ENCODE results near the gene MCM9.
"Not testable (repeated sequence)": the region's sequence is repeated elsewhere in the genome, so short reads cannot be mapped to it uniquely, and the experiment has no call there.

MCM9 gene

GRCh38 chr6:118799826-118800225 lies 135.1 kb downstream of the MCM9 start:
- Histone ChIP-seq H2BK15ac (replicated peaks; ENCODE audit: low read depth) (no peak overlapping the region), H2BK120ac (ENCODE audit: low read depth, low read length) (no peak overlapping the region), H2BK5ac (ENCODE audit: low read length) (no peak overlapping the region), H3K9ac (ENCODE audit: low read length) (no peak overlapping the region), H3K56ac (ENCODE audit: low read length) (no peak overlapping the region), H3K27me3 (ENCODE audit: insufficient read depth, low read length, poor library complexity) (no peaks in the 10 kb centered on the region), H2AK5ac (ENCODE audit: low read length) (no peak overlapping the region), H3K18ac (ENCODE audit: low read length) (no peak overlapping the region), H3K36me3 (ENCODE audit: control insufficient read depth, insufficient read depth, low read length) (no peaks in the 10 kb centered on the region), H3K4me1 (ENCODE audit: control insufficient read depth, low read depth, low read length) (no peaks in the 10 kb centered on the region), H3K4ac (ENCODE audit: low read depth, low read length) (no peak overlapping the region), H3K79me2 (ENCODE audit: control insufficient read depth, insufficient read depth, low read length) (no peaks in the 10 kb centered on the region), H4K5ac (ENCODE audit: low read length) (no peak overlapping the region), H3K4me3 (ENCODE audit: low read length) (no peak overlapping the region), H4K8ac (ENCODE audit: low read depth, low read length) (no peak overlapping the region), H3K4me2 (ENCODE audit: low read length) (no peak overlapping the region), H3K79me1 (ENCODE audit: low read length) (no peaks in the 10 kb centered on the region), H3K27ac (ENCODE audit: low read depth, low read length) (no peak overlapping the region), H3K23ac (ENCODE audit: low read length) (no peak overlapping the region)
- no CpG with 5 or more reads among the region's 4 CpGs for WGBS (ENCODE audit: extremely low coverage, insufficient coverage, low lambda C conversion rate)
- no peak for DNase-seq

DNA sequence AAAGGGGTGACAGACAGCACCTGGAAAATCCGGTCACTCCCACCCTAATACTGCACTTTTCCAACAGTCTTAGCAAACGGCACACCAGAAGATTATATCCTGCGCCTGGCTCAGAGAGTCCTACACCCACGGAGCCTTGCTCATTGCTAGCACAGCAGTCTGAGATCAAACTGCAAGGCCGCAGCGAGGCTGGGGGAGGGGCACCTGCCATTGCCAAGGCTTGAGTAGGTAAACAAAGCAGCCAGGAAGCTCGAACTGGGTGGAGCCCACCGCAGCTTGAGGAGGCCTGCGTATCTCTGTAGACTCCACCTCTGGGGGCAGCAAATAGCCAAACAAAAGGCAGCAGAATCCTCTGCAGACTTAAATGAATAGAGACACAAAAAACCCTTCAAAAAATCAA lies 138.4 kb downstream of the MCM9 start:
- peak; percentile 45 for DNase-seq

GRCh38 chr6:118791499-118791898 lies 143.5 kb downstream of the MCM9 start:
- Histone ChIP-seq H3K4me1 (ENCODE audit: control insufficient read depth, low read depth, low read length) (peaks cover 5% of the 10 kb centered on the region), H2AK5ac (ENCODE audit: low read length) (no peak overlapping the region), H3K27ac (ENCODE audit: low read depth, low read length) (no peak overlapping the region), H3K36me3 (ENCODE audit: control insufficient read depth, insufficient read depth, low read length) (no peaks in the 10 kb centered on the region), H3K4me3 (ENCODE audit: low read length) (no peak overlapping the region), H3K23ac (ENCODE audit: low read length) (no peak overlapping the region), H3K79me1 (ENCODE audit: low read length) (no peaks in the 10 kb centered on the region), H2BK15ac (replicated peaks; ENCODE audit: low read depth) (no peak overlapping the region), H3K4ac (ENCODE audit: low read depth, low read length) (no peak overlapping the region), H4K5ac (ENCODE audit: low read length) (no peak overlapping the region), H4K8ac (ENCODE audit: low read depth, low read length) (no peak overlapping the region), H3K4me2 (ENCODE audit: low read length) (no peak overlapping the region), H2BK120ac (ENCODE audit: low read depth, low read length) (no peak overlapping the region), H3K56ac (ENCODE audit: low read length) (no peak overlapping the region), H3K79me2 (ENCODE audit: control insufficient read depth, insufficient read depth, low read length) (no peaks in the 10 kb centered on the region), H3K27me3 (ENCODE audit: insufficient read depth, low read length, poor library complexity) (no peaks in the 10 kb centered on the region), H3K18ac (ENCODE audit: low read length) (no peak overlapping the region), H2BK5ac (ENCODE audit: low read length) (no peak overlapping the region), H3K9ac (ENCODE audit: low read length) (no peak overlapping the region)
- DNase-seq = no peak
- no CpG with 5 or more reads among the region's 6 CpGs for WGBS (ENCODE audit: extremely low coverage, insufficient coverage, low lambda C conversion rate)

More for the DNA sequence above, 138.4 kb downstream of the MCM9 start:
- H2BK15ac ChIP-seq (replicated peaks; ENCODE audit: low read depth); H3K4me2 ChIP-seq (ENCODE audit: low read length); H3K23ac ChIP-seq (ENCODE audit: low read length); H3K18ac ChIP-seq (ENCODE audit: low read length); H4K8ac ChIP-seq (ENCODE audit: low read depth, low read length); H3K56ac ChIP-seq (ENCODE audit: low read length); H2AK5ac ChIP-seq (ENCODE audit: low read length); H3K9ac ChIP-seq (ENCODE audit: low read length); H3K79me1 ChIP-seq (ENCODE audit: low read length); H3K4me3 ChIP-seq (ENCODE audit: low read length); H2BK120ac ChIP-seq (ENCODE audit: low read depth, low read length); H3K27me3 ChIP-seq (ENCODE audit: insufficient read depth, low read length, poor library complexity); H4K5ac ChIP-seq (ENCODE audit: low read length); H3K79me2 ChIP-seq (ENCODE audit: control insufficient read depth, insufficient read depth, low read length); H3K27ac ChIP-seq (ENCODE audit: low read depth, low read length); H3K4me1 ChIP-seq (ENCODE audit: control insufficient read depth, low read depth, low read length); H3K4ac ChIP-seq (ENCODE audit: low read depth, low read length); H2BK5ac ChIP-seq (ENCODE audit: low read length); H3K36me3 ChIP-seq (ENCODE audit: control insufficient read depth, insufficient read depth, low read length): not testable (repeated sequence)
- no CpG with 5 or more reads among the region's 9 CpGs for WGBS (ENCODE audit: extremely low coverage, insufficient coverage, low lambda C conversion rate)

GRCh38 chr6:118789954-118790353 lies 145.0 kb downstream of the MCM9 start:
- DNase-seq = no peak
- Histone ChIP-seq H3K4me3 (ENCODE audit: low read length) (no peak overlapping the region), H4K5ac (ENCODE audit: low read length) (no peak overlapping the region), H3K56ac (ENCODE audit: low read length) (no peak overlapping the region), H2BK5ac (ENCODE audit: low read length) (no peak overlapping the region), H3K9ac (ENCODE audit: low read length) (no peak overlapping the region), H3K79me2 (ENCODE audit: control insufficient read depth, insufficient read depth, low read length) (no peaks in the 10 kb centered on the region), H2AK5ac (ENCODE audit: low read length) (no peak overlapping the region), H3K23ac (ENCODE audit: low read length) (no peak overlapping the region), H3K18ac (ENCODE audit: low read length) (no peak overlapping the region), H3K79me1 (ENCODE audit: low read length) (no peaks in the 10 kb centered on the region), H3K27me3 (ENCODE audit: insufficient read depth, low read length, poor library complexity) (no peaks in the 10 kb centered on the region), H3K4me2 (ENCODE audit: low read length) (no peak overlapping the region), H3K4me1 (ENCODE audit: control insufficient read depth, low read depth, low read length) (peaks cover 5% of the 10 kb centered on the region), H4K8ac (ENCODE audit: low read depth, low read length) (no peak overlapping the region), H2BK15ac (replicated peaks; ENCODE audit: low read depth) (no peak overlapping the region), H3K4ac (ENCODE audit: low read depth, low read length) (no peak overlapping the region), H3K27ac (ENCODE audit: low read depth, low read length) (no peak overlapping the region), H3K36me3 (ENCODE audit: control insufficient read depth, insufficient read depth, low read length) (no peaks in the 10 kb centered on the region), H2BK120ac (ENCODE audit: low read depth, low read length) (no peak overlapping the region)
- WGBS (ENCODE audit: extremely low coverage, insufficient coverage, low lambda C conversion rate) = no CpG with 5 or more reads among the region's 4 CpGs

DNA sequence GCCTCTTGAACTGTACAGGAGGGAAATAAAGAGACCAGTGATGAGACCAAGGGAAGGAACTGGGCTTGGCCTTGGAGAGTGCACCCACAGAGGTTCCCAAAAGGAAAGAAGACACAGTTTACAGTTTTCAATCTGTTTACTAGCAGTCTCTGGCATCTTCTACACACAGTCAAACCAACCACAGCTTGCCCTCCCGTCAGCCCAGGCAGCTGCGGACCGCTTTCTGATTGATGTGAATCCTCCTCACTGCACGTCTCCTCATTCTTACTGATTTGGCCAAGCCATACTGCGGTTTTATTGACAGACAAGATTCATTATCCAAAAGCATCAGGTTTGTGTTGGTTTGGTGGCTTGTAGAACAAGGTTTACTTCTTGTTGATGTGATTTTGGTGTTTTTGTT lies 145.5 kb downstream of the MCM9 start:
- Histone ChIP-seq H2AK5ac (ENCODE audit: low read length) (peak overlapping the region; percentile 54), H4K5ac (ENCODE audit: low read length) (no peak overlapping the region), H3K27ac (ENCODE audit: low read depth, low read length) (no peak overlapping the region), H3K4me1 (ENCODE audit: control insufficient read depth, low read depth, low read length) (peaks cover 5% of the 10 kb centered on the region), H3K4me2 (ENCODE audit: low read length) (no peak overlapping the region), H3K18ac (ENCODE audit: low read length) (no peak overlapping the region), H2BK15ac (replicated peaks; ENCODE audit: low read depth) (no peak overlapping the region), H3K4me3 (ENCODE audit: low read length) (no peak overlapping the region), H3K79me2 (ENCODE audit: control insufficient read depth, insufficient read depth, low read length) (no peaks in the 10 kb centered on the region), H3K9ac (ENCODE audit: low read length) (no peak overlapping the region), H4K8ac (ENCODE audit: low read depth, low read length) (no peak overlapping the region), H3K23ac (ENCODE audit: low read length) (no peak overlapping the region), H3K79me1 (ENCODE audit: low read length) (no peaks in the 10 kb centered on the region), H2BK5ac (ENCODE audit: low read length) (no peak overlapping the region), H2BK120ac (ENCODE audit: low read depth, low read length) (no peak overlapping the region), H3K4ac (ENCODE audit: low read depth, low read length) (no peak overlapping the region), H3K56ac (ENCODE audit: low read length) (no peak overlapping the region), H3K36me3 (ENCODE audit: control insufficient read depth, insufficient read depth, low read length) (no peaks in the 10 kb centered on the region), H3K27me3 (ENCODE audit: insufficient read depth, low read length, poor library complexity) (no peaks in the 10 kb centered on the region)
- no peak for DNase-seq
- WGBS (ENCODE audit: extremely low coverage, insufficient coverage, low lambda C conversion rate) = no CpG with 5 or more reads among the region's 5 CpGs

DNA sequence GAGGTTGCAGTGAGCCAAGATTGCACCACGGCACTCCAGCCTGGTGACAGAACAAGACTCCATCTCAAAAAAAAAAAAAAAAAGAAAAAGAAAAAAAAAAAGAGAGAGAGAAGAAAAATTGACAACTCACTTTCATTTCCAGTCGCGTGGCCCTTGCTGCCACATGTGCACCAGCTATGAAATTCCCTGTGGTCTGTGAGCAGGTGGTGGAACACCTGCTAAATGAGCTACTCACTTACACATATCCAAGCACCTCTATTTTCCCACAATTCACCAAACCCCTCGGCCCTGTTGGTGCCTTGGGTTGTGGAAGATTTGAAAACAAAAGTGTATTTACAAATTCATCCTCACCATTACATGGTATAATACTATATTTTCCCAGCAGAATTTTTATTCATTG lies 146.3 kb downstream of the MCM9 start:
- Histone ChIP-seq H2BK120ac (ENCODE audit: low read depth, low read length) (no peak overlapping the region), H2BK15ac (replicated peaks; ENCODE audit: low read depth) (no peak overlapping the region), H3K4me3 (ENCODE audit: low read length) (no peak overlapping the region), H3K4ac (ENCODE audit: low read depth, low read length) (no peak overlapping the region), H4K5ac (ENCODE audit: low read length) (no peak overlapping the region), H3K18ac (ENCODE audit: low read length) (no peak overlapping the region), H3K27ac (ENCODE audit: low read depth, low read length) (no peak overlapping the region), H3K79me1 (ENCODE audit: low read length) (no peaks in the 10 kb centered on the region), H3K4me1 (ENCODE audit: control insufficient read depth, low read depth, low read length) (peaks cover 5% of the 10 kb centered on the region), H4K8ac (ENCODE audit: low read depth, low read length) (no peak overlapping the region), H3K4me2 (ENCODE audit: low read length) (no peak overlapping the region), H3K9ac (ENCODE audit: low read length) (no peak overlapping the region), H3K23ac (ENCODE audit: low read length) (no peak overlapping the region), H3K79me2 (ENCODE audit: control insufficient read depth, insufficient read depth, low read length) (no peaks in the 10 kb centered on the region), H3K27me3 (ENCODE audit: insufficient read depth, low read length, poor library complexity) (no peaks in the 10 kb centered on the region), H2AK5ac (ENCODE audit: low read length) (no peak overlapping the region), H3K36me3 (ENCODE audit: control insufficient read depth, insufficient read depth, low read length) (no peaks in the 10 kb centered on the region), H3K56ac (ENCODE audit: low read length) (no peak overlapping the region), H2BK5ac (ENCODE audit: low read length) (no peak overlapping the region)
- DNase-seq = no peak
- no CpG with 5 or more reads among the region's 4 CpGs for WGBS (ENCODE audit: extremely low coverage, insufficient coverage, low lambda C conversion rate)

Data from mesendoderm (in vitro differentiated cells).